Endothelial cell of umbilical vein (primary cell): Measurements from ENCODE around the gene MGAT5B. TPM values are rescaled to one million over a fixed set of nuclear protein-coding genes. Genes with fewer than 3 reads are reported as not detected.

ENCODE experiments used
- BruUV-seq: library from RNA; stranded (reverse); fragments of 400-500 nt; replicated peaks from 2 replicates; lab custom pipeline; 2021; lab: Mats Ljungman, UMichigan
- CTCF ChIA-PET: fragments of 300-600, 350-600 bp; sonication (Branson Sonifier 250); formaldehyde crosslinking; loops from one replicate; lab custom pipeline; 2021; ENCODE audit warnings: antibody characterized with exemption, inconsistent platforms; lab: Charles Lee
- POLR2A ChIA-PET: fragments of 300-600, 350-600 bp; sonication (Branson Sonifier 250); formaldehyde crosslinking; loops from one replicate; lab custom pipeline; 2021; ENCODE audit warnings: antibody characterized with exemption, inconsistent platforms; lab: Charles Lee
- DNase-seq: peaks from one replicate; pipeline ENCODE4 v3.0.0-alpha.2; 2011; ENCODE audit warnings: low read depth, low spot score
- FAIRE-seq: peaks from 2 replicates; lab custom pipeline; 2011; peaks lifted over from hg19 to GRCh38; lab: Jason Lieb, UNC
- H2AFZ ChIP-seq: 2 replicates; pipeline ENCODE4 v1.6.0; 2012; ENCODE audit warnings: low read depth, low read length, control low read depth, inconsistent platforms
- H3K27ac ChIP-seq: 2 replicates; pipeline ENCODE4 v1.5.1; 2011; ENCODE audit warnings: low read depth, mild to moderate bottlenecking, control low read depth, low read length, moderate library complexity; ENCODE audit not compliant: insufficient read depth
- H3K27me3 ChIP-seq, 2 experiments: 2 replicates each; pipeline versions ENCODE4 v1.6.0 to v1.6.1; 2011; ENCODE audit warnings: low read length in 2 of 2, mixed read lengths in 1 of 2; ENCODE audit not compliant: control insufficient read depth in 2 of 2, insufficient read depth in 2 of 2
- H3K36me3 ChIP-seq, 2 experiments: 2 replicates in 1 of 2; 3 replicates in 1 of 2; pipeline ENCODE4 v1.5.1; 2011; ENCODE audit warnings: low read length in 2 of 2, mild to moderate bottlenecking in 1 of 2, moderate library complexity in 1 of 2; ENCODE audit not compliant: control insufficient read depth in 2 of 2, insufficient read depth in 2 of 2; ENCODE audit errors: extremely low read depth in 1 of 2
- H3K4me1 ChIP-seq: 3 replicates; pipeline ENCODE4 v1.5.1; 2011; ENCODE audit warnings: mild to moderate bottlenecking, low read length; ENCODE audit not compliant: control insufficient read depth, insufficient read depth; ENCODE audit errors: extremely low read depth
- H3K4me2 ChIP-seq: 2 replicates; pipeline ENCODE4 v1.6.1; 2011; ENCODE audit warnings: low read length, control low read depth, mixed read lengths; ENCODE audit not compliant: insufficient read depth
- H3K4me3 ChIP-seq, 3 experiments: fragments of 200-600 bp in 1 of 3; sonication (generic), shearing (Covaris generic) in 1 of 3; replicated peaks in 1 of 3; 2 replicates each; pipeline ENCODE4 v1.5.1; 2011 to 2016; ENCODE audit warnings: control low read depth in 3 of 3, low read length in 3 of 3, mild to moderate bottlenecking in 2 of 3, inconsistent platforms in 1 of 3, low read depth in 1 of 3, moderate library complexity in 1 of 3; ENCODE audit not compliant: insufficient read depth in 1 of 3
- H3K79me2 ChIP-seq: 2 replicates; pipeline ENCODE4 v1.6.0; 2012; ENCODE audit warnings: low read length, inconsistent platforms; ENCODE audit not compliant: control insufficient read depth, insufficient read depth
- H3K9ac ChIP-seq: replicated peaks from 2 replicates; pipeline ENCODE3; 2011; ENCODE audit warnings: low read length, control low read depth; ENCODE audit not compliant: insufficient read depth; ENCODE audit errors: extremely low read depth
- H3K9me1 ChIP-seq: replicated peaks from 3 replicates; pipeline ENCODE4 v1.6.0; 2011; ENCODE audit warnings: mild to moderate bottlenecking, low read length; ENCODE audit not compliant: control insufficient read depth, insufficient read depth; ENCODE audit errors: extremely low read depth
- H3K9me3 ChIP-seq: replicated peaks from 2 replicates; pipeline ENCODE4 v1.5.1; 2012; ENCODE audit warnings: low read length, inconsistent platforms; ENCODE audit not compliant: control insufficient read depth, insufficient read depth
- H4K20me1 ChIP-seq: replicated peaks from 2 replicates; pipeline ENCODE3; 2011; ENCODE audit warnings: mild to moderate bottlenecking, low read length; ENCODE audit not compliant: control insufficient read depth, insufficient read depth; ENCODE audit errors: extremely low read depth
- CTCF ChIP-seq, 2 donors: IDR thresholded peaks; 1 replicate in 1 of 2; 2 replicates in 1 of 2; pipeline ENCODE4 v1.5.1; 2011; ENCODE audit warnings: low read length in 2 of 2, mild to moderate bottlenecking in 2 of 2, moderate library complexity in 2 of 2, control low read depth in 1 of 2, inconsistent platforms in 1 of 2, low read depth in 1 of 2; ENCODE audit not compliant: insufficient read depth in 1 of 2; ENCODE audit errors: extremely low read depth in 1 of 2
- EZH2 ChIP-seq: IDR thresholded peaks from 2 replicates; pipeline ENCODE4 v1.6.1; 2012; ENCODE audit warnings: borderline replicate concordance, low read depth, mild to moderate bottlenecking, moderate library complexity, low read length, inconsistent platforms; ENCODE audit not compliant: severe bottlenecking
- FOS ChIP-seq: IDR thresholded peaks from 2 replicates; pipeline ENCODE4 v1.6.1; 2011; ENCODE audit warnings: mild to moderate bottlenecking, low read length, moderate library complexity, borderline replicate concordance; ENCODE audit not compliant: insufficient read depth
- GATA2 ChIP-seq: IDR thresholded peaks from 2 replicates; pipeline ENCODE4 v1.7.0; 2011; ENCODE audit warnings: low read depth, mild to moderate bottlenecking, moderate library complexity, mixed read lengths, low read length; ENCODE audit not compliant: insufficient read length, insufficient read depth
- JUN ChIP-seq: IDR thresholded peaks from 2 replicates; pipeline ENCODE4 v1.6.1; 2011; ENCODE audit warnings: borderline replicate concordance, low read depth; ENCODE audit not compliant: insufficient read length, insufficient read depth
- MYC ChIP-seq: IDR thresholded peaks from one replicate; pipeline ENCODE4 v1.6.1; 2011; ENCODE audit warnings: mild to moderate bottlenecking, low read depth, low read length
- POLR2A ChIP-seq: IDR thresholded peaks from 2 replicates; pipeline ENCODE4 v1.6.1; 2012; ENCODE audit warnings: low read depth, mild to moderate bottlenecking, control low read depth, low read length
- POLR2AphosphoS5 ChIP-seq: IDR thresholded peaks from 2 replicates; pipeline ENCODE4 v1.6.1; 2012; ENCODE audit warnings: low read depth, mild to moderate bottlenecking, control low read depth, low read length, moderate library complexity; ENCODE audit not compliant: insufficient read depth
- dilution Hi-C: fragments of 300-500 bp; cut with MboI; formaldehyde crosslinking; loops from one replicate; pipeline ENCODE4 v1.15.0; 2019; ENCODE audit warnings: low sequenced_read_pairs; ENCODE audit not compliant: extremely low pct_ligation_motif_present
- intact Hi-C: fragments of 100-400 bp; cut with micrococcal nuclease; formaldehyde crosslinking; loops from one replicate; pipeline ENCODE4 v1.10.0; 2022
- polyA plus RNA-seq, 4 experiments: library from polyadenylated mRNA; depleted of rRNA in 3 of 4; stranded (reverse) in 3 of 4; unstranded in 1 of 4; fragments of >200 nt; gene quantifications; 2 replicates each; pipeline versions ENCODE4 v1.2.1 to v1.2.3, GENCODE V29; 2011 to 2012; ENCODE audit warnings: missing spikeins in 1 of 4
- total RNA-seq: library from RNA; stranded (reverse); gene quantifications from 2 replicates; pipeline ENCODE4 v1.2.3, GENCODE V29; 2021
- TF ChIP-seq, protein P1 (sequence below): IDR thresholded peaks from 2 replicates; pipeline ENCODE4 v1.6.1; 2011; ENCODE audit not compliant: insufficient read depth, insufficient read length

The MGAT5B gene
- total and polyA plus RNA-seq, 2 donors (not counting 3 experiments of a cell fraction or from before 2014, with no cell fraction given) = 1.7 to 2.1 TPM

DNA sequence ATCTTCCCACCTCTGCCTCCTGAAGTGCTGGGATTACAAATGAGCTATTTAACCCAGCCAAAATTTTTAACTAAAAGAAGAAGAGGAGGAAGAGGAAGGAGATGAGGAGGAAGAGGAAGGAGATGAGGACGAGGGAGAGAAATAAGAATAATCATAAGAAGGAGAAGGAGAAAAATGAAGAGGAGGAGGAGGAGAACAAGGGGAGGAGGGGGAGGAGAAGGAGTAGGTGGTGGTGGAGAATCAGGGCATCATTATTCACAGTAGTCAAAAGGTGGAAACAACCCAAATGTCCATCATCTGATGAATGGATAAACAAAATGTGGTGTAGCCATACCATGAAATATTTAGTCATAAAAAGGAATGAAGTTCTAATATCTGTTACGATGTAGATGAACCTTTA, 21.2 kb upstream of the MGAT5B start:
- intact Hi-C loops = no loop called here
- FAIRE-seq (no peak), DNase-seq (no peak)
- Histone ChIP-seq H3K9ac (no peak overlapping the region), H3K9me1 (no peaks in the 10 kb centered on the region), H3K4me3 (no peak overlapping the region), H3K79me2 (no peaks in the 10 kb centered on the region), H3K36me3 (no peaks in the 10 kb centered on the region), H2AFZ (no peak overlapping the region), H3K4me1 (no peaks in the 10 kb centered on the region), H3K27ac (no peak overlapping the region), H3K27me3 (peaks cover 2 to 3% of the 10 kb centered on the region in 2 experiments), H3K4me2 (no peak overlapping the region), H3K9me3 (no peaks in the 10 kb centered on the region), H4K20me1 (no peaks in the 10 kb centered on the region)
- CTCF ChIA-PET = interaction anchor here (0.6 kb wide), 1 partner anchor 513 kb away, joined by 3 read pairs; no protein-coding TSS in a partner anchor
- no TSS peak for BruUV-seq
- TF ChIP-seq POLR2AphosphoS5 (no peak), EZH2 (no peak), FOS (no peak), POLR2A (no peak), GATA2 (no peak), MYC (no peak), CTCF (IDR thresholded peaks at IDR 0.05; ENCODE audit: extremely low read depth in 1 of 2, insufficient read depth in 1 of 2, low read depth in 1 of 2, low read length in 2 of 2) (no peak), JUN (no peak)
- TF ChIP-seq, protein P1, sequence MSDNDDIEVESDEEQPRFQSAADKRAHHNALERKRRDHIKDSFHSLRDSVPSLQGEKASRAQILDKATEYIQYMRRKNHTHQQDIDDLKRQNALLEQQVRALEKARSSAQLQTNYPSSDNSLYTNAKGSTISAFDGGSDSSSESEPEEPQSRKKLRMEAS = no peak
- dilution Hi-C loops = no loop called here
- POLR2A ChIA-PET = no interaction called here
